MCF 10A (cell line): Measurements from ENCODE around the gene TEX53. TPM values are rescaled to one million over a fixed set of nuclear protein-coding genes. Genes with fewer than 3 reads are reported as not detected.

ENCODE experiments used
- BruUV-seq: library from RNA; stranded (reverse); fragments of 400-500 nt; replicated peaks from 2 replicates; lab custom pipeline; 2021; lab: Mats Ljungman, UMichigan
- CTCF ChIA-PET: fragments of 300-600 bp; sonication (Branson Sonifier 250); formaldehyde crosslinking; extraction: SDS; loops from one replicate; lab custom pipeline; 2021; ENCODE audit warnings: antibody characterized with exemption, inconsistent platforms; lab: Yijun Ruan, JAX
- POLR2A ChIA-PET: fragments of 300-600, 350-650 bp; sonication (Branson Sonifier 250); formaldehyde crosslinking; extraction: SDS; loops from one replicate; lab custom pipeline; 2020; ENCODE audit warnings: antibody characterized with exemption, inconsistent platforms; lab: Yijun Ruan, JAX
- DNase-seq: peaks from one replicate; pipeline ENCODE4 v3.0.0-alpha.2; 2018; ENCODE audit not compliant: unreplicated experiment
- H3K27ac Mint-ChIP-seq: one replicate; pipeline ENCODE4 v1.8.0; 2022; ENCODE audit warnings: mild to moderate bottlenecking, low read depth, mixed read lengths; ENCODE audit not compliant: unreplicated experiment
- H3K27me3 Mint-ChIP-seq: one replicate; pipeline ENCODE4 v1.8.0; 2022; ENCODE audit warnings: mixed read lengths; ENCODE audit not compliant: insufficient read depth, unreplicated experiment
- H3K36me3 Mint-ChIP-seq: one replicate; pipeline ENCODE4 v1.8.0; 2022; ENCODE audit warnings: mild to moderate bottlenecking, moderate library complexity, mixed read lengths; ENCODE audit not compliant: insufficient read depth, unreplicated experiment
- H3K4me1 Mint-ChIP-seq: one replicate; pipeline ENCODE4 v1.8.0; 2022; ENCODE audit warnings: mixed read lengths; ENCODE audit not compliant: insufficient read depth, unreplicated experiment
- H3K4me3 Mint-ChIP-seq: one replicate; pipeline ENCODE4 v1.8.0; 2022; ENCODE audit warnings: mild to moderate bottlenecking, moderate library complexity, mixed read lengths; ENCODE audit not compliant: unreplicated experiment
- H3K9me3 Mint-ChIP-seq: one replicate; pipeline ENCODE4 v1.8.0; 2022; ENCODE audit warnings: mixed read lengths; ENCODE audit not compliant: unreplicated experiment
- intact Hi-C: fragments of 100-400 bp; cut with micrococcal nuclease; formaldehyde crosslinking; loops from 2 replicates; pipeline ENCODE4 v1.14.1; 2022
- total RNA-seq: library from RNA; stranded (reverse); gene quantifications from 2 replicates; pipeline ENCODE4 v1.2.3, GENCODE V29; 2022
- TF ChIP-seq, protein P1 (sequence below): fragments of 200-600 bp; IDR thresholded peaks from one replicate; pipeline ENCODE4 v1.8.0; 2022; ENCODE audit warnings: antibody characterized with exemption, mild to moderate bottlenecking; ENCODE audit not compliant: unreplicated experiment

The TEX53 gene
- total RNA-seq, 1 experiment from 2014 or later, result not detected

GRCh38 chr9:114685951-114686350 lies 28.3 kb upstream of the TEX53 start:
- CTCF ChIA-PET, result interaction anchor here (0.7 to 1.8 kb wide), 7 partner anchors 52 to 329 kb away, joined by 3 to 12 read pairs (median 4); no protein-coding TSS in a partner anchor
- intact Hi-C loops, result no loop called here
- no TSS peak for BruUV-seq
- no peaks in the 10 kb centered on the region for H3K9me3 Mint-ChIP-seq
- peaks cover 7% of the 10 kb centered on the region for H3K36me3 Mint-ChIP-seq
- POLR2A ChIA-PET, result interaction anchor here (0.7 kb wide), 1 partner anchor 25 kb away, joined by 3 read pairs; no protein-coding TSS in a partner anchor
- H3K27ac Mint-ChIP-seq, result no peak overlapping the region
- peaks cover 9% of the 10 kb centered on the region for H3K4me1 Mint-ChIP-seq
- TF ChIP-seq, protein P1, sequence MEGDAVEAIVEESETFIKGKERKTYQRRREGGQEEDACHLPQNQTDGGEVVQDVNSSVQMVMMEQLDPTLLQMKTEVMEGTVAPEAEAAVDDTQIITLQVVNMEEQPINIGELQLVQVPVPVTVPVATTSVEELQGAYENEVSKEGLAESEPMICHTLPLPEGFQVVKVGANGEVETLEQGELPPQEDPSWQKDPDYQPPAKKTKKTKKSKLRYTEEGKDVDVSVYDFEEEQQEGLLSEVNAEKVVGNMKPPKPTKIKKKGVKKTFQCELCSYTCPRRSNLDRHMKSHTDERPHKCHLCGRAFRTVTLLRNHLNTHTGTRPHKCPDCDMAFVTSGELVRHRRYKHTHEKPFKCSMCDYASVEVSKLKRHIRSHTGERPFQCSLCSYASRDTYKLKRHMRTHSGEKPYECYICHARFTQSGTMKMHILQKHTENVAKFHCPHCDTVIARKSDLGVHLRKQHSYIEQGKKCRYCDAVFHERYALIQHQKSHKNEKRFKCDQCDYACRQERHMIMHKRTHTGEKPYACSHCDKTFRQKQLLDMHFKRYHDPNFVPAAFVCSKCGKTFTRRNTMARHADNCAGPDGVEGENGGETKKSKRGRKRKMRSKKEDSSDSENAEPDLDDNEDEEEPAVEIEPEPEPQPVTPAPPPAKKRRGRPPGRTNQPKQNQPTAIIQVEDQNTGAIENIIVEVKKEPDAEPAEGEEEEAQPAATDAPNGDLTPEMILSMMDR, result no peak
- no peak for DNase-seq
- no peak overlapping the region for H3K4me3 Mint-ChIP-seq
- H3K27me3 Mint-ChIP-seq, result no peaks in the 10 kb centered on the region

DNA sequence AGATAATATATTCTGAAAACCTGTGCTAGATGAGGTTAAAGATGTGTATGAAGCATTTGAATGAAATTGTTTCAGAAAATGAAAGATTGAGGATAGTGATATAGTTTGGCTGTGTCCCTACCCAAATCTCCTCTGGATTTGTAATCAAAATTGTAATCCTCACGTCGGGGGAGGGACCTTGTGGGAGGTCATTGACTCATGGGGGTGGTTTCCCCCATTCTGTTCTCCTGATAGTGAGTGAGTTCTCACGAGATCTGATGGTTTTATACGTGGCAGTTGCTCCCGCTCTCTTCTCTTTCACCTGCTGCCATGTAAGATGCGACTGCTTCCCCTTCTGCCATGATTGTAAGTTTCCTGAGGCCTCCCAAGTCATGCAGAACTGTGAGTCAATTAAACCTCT lies 26.4 kb upstream of the TEX53 start:
- intact Hi-C loops, result no loop called here
- POLR2A ChIA-PET, result interaction anchor here (1.0 to 1.1 kb wide), 2 partner anchors 223 to 227 kb away, joined by 4 to 5 read pairs; no protein-coding TSS in a partner anchor
- H3K9me3 Mint-ChIP-seq, result no peaks in the 10 kb centered on the region

DNA sequence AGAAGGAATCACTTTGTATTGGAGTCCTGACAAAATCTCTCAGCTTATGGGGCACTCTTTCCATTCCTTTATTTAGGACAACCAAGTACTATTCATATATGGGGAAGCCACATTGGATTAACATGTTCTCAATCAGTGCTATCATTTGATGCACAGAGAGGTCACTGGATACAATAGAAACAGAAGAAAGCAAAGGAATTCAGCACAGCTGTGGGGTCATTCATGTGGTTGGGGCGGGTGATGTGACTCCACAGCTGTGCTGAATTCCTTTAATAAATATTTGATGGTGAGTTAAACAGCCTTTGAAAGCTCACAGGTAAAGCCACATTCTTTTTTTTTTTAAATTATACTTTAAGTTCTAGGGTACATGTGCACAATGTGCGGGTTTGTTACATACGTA lies 25.2 kb upstream of the TEX53 start:
- Mint-ChIP-seq H3K27me3 (no peaks in the 10 kb centered on the region), H3K4me1 (peaks cover 21% of the 10 kb centered on the region), H3K27ac (no peak overlapping the region), H3K36me3 (no peaks in the 10 kb centered on the region), H3K4me3 (no peak overlapping the region), H3K9me3 (no peaks in the 10 kb centered on the region)
- no peak for DNase-seq
- BruUV-seq, result no TSS peak
- ChIA-PET CTCF (interaction anchor here (0.6 to 9.3 kb wide), 28 partner anchors 9 to 543 kb away, joined by 3 to 250 read pairs (median 4); no protein-coding TSS in a partner anchor), POLR2A (interaction anchor here (1.1 to 1.4 kb wide), 2 partner anchors 39 to 228 kb away, joined by 4 to 5 read pairs; no protein-coding TSS in a partner anchor)
- intact Hi-C loops, result loop anchor here (1.0 kb wide), 4 partner anchors 56 to 841 kb away; no protein-coding TSS in a partner anchor
- TF ChIP-seq, protein P1, result no peak

More for the DNA sequence above, 26.4 kb upstream of the TEX53 start:
- DNase-seq, result no peak
- CTCF ChIA-PET, result interaction anchor here (0.5 to 9.3 kb wide), 7 partner anchors 8 to 329 kb away, joined by 3 to 250 read pairs (median 30); no protein-coding TSS in a partner anchor
- Mint-ChIP-seq H3K27ac (no peak overlapping the region), H3K36me3 (no peaks in the 10 kb centered on the region), H3K4me1 (peaks cover 9% of the 10 kb centered on the region), H3K4me3 (no peak overlapping the region), H3K27me3 (no peaks in the 10 kb centered on the region)
- TF ChIP-seq, protein P1, result no peak
- BruUV-seq, result no TSS peak

GRCh38 chr9:114681594-114682332 lies 24.2 kb upstream of the TEX53 start, which contains the start of gene TEX48:
Gene TEX48, minus strand, starts transcription at chr9:114682192. Its CDS starts 10,469 bp downstream, at chr9:114671723.
- TF ChIP-seq, protein P1, result peak; percentile 84
- intact Hi-C loops, result loop anchor here (1.0 kb wide), 4 partner anchors 58 to 843 kb away; no protein-coding TSS in a partner anchor
- Mint-ChIP-seq H3K27ac (no peak within 1 kb of the TSS), H3K4me1 (peaks cover 32% of the 10 kb centered on the region), H3K4me3 (no peak within 1 kb of the TSS), H3K9me3 (no peaks in the 10 kb centered on the region), H3K27me3 (no peaks in the 10 kb centered on the region), H3K36me3 (no peaks in the 10 kb centered on the region)
- BruUV-seq, result no TSS peak
- ChIA-PET POLR2A (interaction anchor here (0.8 to 1.2 kb wide), 2 partner anchors 40 to 325 kb away, joined by 3 to 4 read pairs; no protein-coding TSS in a partner anchor), CTCF (interaction anchor here (0.6 to 9.3 kb wide), 62 partner anchors 10 to 1173 kb away, joined by 3 to 250 read pairs (median 5); partner anchors contain the start of gene TNC)
- DNase-seq, result peak; percentile 90
